Measurements from ENCODE around the gene GAD2.

GRCh38 chr10:26215935-26216584 lies 514 bp upstream of the GAD2 start:
- TF ChIP-seq CTCF (IDR thresholded peaks at IDR 0.05) (no peak), TAF1 (IDR thresholded peaks at IDR 0.05; ENCODE audit: borderline replicate concordance, low read depth, low read length) (no peak), MXI1 (IDR thresholded peaks at IDR 0.05; ENCODE audit: low read depth, low read length) (no peak), EZH2phosphoT487 (IDR thresholded peaks at IDR 0.05; ENCODE audit: borderline replicate concordance, low read depth) (no peak), MAX (IDR thresholded peaks at IDR 0.05; ENCODE audit: low read depth) (no peak), USF2 (IDR thresholded peaks at IDR 0.05; ENCODE audit: borderline replicate concordance, low read depth, low read length) (no peak), FOSL2 (IDR thresholded peaks at IDR 0.05; ENCODE audit: borderline replicate concordance, low read depth) (no peak), SMC3 (IDR thresholded peaks at IDR 0.05; ENCODE audit: low read depth, low read length) (no peak), NRF1 (IDR thresholded peaks at IDR 0.05; ENCODE audit: low read depth, low read length) (no peak), RAD21 (IDR thresholded peaks at IDR 0.05; ENCODE audit: low read length) (no peak), POLR2AphosphoS5 (IDR thresholded peaks at IDR 0.05; ENCODE audit: low read depth, low read length) (no peak)
